GM21723 (cell line): Measurements from ENCODE around the gene ANTXR2.
"Not testable (repeated sequence)": the region's sequence is repeated elsewhere in the genome, so short reads cannot be mapped to it uniquely, and the experiment has no call there.

Experiments
- ATAC-seq: cut with Tn5 transposase; IDR thresholded peaks from one replicate; pipeline ENCODE4 v1.9.1; 2021; ENCODE audit warnings: mild to moderate bottlenecking, moderate library complexity; ENCODE audit not compliant: unreplicated experiment

The ANTXR2 gene

GRCh38 chr4:79927931-79928330, 145.1 kb downstream of the ANTXR2 start:
- ATAC-seq, result no peak

DNA sequence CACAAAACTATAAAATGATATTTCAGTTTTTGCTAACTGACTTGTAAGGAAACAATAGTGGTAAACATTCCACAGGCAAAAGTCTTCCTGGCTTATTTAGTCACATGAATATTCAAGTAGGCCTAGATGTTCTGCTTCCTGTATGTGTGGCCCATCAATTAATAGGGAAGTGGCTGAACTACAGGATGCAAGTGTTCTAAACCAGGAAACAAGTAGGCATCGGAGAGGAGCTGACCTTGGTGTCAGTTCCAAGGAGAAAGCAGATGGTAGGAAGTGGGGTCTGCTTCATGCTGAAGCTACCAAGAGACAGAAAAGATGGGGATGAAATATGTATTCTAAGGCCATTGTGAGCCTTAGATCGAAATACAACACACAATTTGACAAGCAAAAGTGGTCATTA, 149.7 kb downstream of the ANTXR2 start:
- no peak for ATAC-seq

GRCh38 chr4:79922011-79922410, 151.0 kb downstream of the ANTXR2 start:
- ATAC-seq, result no peak

DNA sequence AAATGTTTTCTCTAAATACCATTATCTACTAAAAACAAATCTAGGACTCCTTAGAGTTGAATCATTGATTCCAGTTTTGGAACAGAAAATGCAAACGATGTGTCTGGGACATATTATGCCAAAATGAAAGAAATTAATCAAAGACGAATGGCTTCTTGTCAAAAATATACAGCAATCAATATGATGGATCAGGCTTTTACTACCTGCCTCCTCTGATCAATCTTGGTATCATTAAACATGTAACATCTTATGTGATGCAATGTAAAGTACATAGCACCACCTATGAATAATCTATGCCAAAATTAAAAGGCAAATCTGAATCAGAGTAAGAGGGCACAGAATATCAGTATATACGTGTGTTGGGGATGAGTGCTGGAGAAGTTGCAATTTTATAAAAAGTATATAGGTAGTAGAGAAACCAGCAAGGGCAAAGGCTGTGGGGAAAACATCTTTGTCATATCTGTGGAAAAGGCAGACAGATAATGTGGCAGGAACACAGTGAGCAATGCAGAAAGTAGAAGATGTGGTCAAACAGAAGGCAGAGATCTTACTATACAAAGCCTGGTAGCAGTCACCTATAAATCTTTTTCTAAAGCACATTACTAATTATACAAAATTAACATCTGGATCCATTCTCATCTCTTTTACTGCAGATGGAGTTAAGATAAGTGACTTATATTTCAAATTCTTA, 152.7 kb downstream of the ANTXR2 start:
- no peak for ATAC-seq

DNA sequence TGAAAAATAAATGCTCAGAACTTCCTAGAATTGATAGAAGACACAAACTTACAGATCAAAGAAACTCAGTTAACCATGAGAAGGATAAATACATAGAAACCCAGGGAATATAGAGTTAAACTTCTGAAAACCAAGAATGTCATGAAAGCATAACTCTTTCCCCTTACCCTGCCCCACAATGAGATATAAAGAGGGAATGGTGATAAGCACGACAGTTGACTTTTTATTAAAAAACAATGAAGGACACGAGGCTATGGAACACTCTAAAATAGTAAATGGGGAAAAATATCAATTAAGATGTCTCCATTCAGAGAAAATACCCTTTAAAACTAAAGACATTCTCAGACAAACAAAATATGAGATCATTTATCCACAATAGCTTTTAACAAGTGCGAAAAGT, 154.7 kb downstream of the ANTXR2 start:
- no peak for ATAC-seq

DNA sequence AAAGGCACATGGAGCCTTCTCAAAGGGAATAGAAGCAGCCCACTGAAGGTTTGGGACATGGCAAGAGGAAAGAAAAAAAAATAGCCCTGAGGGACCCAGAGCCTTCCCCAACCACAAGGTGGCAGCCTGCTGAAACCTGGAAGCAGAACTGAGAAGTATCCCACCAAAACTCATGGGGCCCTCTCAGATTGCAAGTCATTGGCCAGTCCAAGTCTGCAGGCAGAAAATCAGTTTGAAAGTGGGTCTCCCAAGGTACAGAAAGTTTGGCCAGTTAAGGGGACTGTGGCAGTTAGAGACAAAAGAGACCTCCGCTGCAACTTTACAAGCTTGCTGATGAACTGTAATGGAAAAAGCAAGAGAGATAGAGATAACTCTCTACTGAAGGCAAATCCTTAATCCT, 155.8 kb downstream of the ANTXR2 start:
- ATAC-seq, result peak; percentile 91

GRCh38 chr4:79915246-79915645, 157.8 kb downstream of the ANTXR2 start:
- ATAC-seq, result no peak

DNA sequence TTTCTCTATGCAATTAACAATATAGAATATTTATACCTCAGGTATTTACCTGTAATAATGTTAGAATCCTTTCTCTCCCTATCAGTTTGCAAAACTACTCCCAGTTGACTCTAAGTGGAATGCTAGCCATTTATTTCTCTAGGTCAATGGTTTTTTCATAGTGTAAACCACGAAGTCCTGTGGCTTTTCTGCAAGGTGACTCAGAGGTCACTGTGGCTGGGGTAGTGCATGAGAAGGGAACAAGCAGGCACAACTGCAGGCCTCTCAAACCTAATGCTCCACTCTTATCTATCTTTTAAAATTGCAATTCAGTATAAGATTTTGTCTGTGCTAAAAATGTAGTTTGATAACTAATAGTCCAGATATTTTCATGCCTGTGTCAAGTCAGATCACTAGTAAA, 159.4 kb downstream of the ANTXR2 start:
- no peak for ATAC-seq

DNA sequence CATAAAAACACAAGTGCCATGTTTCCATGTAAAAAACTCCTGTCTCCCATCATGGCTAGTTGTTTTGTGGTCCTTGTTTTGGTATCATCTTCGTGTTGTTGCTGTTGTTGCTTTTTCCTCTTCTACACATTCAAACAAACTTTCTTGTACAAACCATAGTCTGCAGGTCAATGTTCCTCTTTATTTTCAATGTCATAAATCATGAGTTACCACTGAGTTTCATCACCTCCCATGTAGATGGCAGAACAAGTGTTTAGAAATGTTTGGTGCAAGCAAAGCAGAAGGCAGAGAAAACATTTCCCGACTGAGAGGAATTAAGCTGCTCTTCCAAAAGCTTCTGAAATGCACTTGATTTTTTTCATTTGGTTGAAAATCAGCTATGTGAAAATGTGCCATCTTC, 166.0 kb downstream of the ANTXR2 start:
- no peak for ATAC-seq

DNA sequence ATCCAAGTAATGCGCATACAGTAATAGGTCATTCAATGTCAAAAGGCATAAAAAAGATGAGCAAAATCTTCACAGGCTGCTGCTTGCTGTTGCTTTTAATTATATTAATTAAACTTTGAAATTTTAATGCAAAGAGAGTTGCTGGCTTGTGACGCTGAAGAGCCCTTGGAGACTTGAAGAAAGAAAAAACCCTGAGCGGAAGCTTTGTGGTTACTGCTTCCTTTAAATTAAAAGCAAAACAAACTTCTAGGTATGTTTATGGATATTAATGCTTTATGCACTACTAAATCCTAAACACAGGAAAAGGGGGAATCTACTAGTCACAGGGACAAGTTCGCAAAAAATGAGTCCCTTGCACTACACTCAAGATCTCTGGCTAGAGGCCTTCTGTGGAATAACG, 166.7 kb downstream of the ANTXR2 start:
- no peak for ATAC-seq

GRCh38 chr4:79905212-79905611, 167.8 kb downstream of the ANTXR2 start:
- no peak for ATAC-seq

DNA sequence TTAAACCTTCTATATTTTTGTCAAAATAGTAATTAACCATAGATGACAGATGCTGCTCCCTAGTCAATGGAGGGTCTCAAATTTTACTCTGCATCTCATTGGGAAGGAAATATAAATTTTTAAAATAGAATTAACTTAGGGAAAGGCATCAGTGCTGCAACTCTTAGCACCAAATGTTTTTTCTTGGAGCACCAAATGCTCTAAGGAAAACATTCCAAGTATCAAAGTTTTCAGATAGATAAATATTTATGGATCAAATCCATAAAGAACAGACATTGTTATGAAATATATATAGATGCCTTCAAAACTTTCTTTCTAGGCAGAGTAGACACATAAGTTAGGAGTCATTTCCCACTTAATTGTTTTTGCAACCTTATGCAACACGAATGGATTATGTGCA, 168.7 kb downstream of the ANTXR2 start:
- ATAC-seq, result no peak

DNA sequence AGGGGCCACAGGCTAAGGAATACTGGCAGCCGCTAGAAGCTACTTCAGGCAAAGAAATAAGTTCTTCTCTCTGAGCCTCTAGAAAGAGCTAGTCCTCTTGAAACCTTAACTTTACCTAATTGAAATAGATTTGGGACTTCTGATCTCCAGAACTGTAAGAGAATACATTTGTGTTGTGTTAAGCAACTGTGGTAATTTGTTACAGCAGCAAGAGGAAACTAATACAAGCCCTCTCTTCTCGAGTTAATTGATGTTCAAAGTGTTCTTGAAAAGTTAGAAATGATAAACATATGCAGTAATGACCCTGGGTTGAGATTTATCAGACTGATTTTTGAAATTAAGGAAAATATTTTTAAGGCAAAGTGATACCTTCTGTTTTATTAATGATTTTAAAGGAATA, 172.8 kb downstream of the ANTXR2 start:
- no peak for ATAC-seq

DNA sequence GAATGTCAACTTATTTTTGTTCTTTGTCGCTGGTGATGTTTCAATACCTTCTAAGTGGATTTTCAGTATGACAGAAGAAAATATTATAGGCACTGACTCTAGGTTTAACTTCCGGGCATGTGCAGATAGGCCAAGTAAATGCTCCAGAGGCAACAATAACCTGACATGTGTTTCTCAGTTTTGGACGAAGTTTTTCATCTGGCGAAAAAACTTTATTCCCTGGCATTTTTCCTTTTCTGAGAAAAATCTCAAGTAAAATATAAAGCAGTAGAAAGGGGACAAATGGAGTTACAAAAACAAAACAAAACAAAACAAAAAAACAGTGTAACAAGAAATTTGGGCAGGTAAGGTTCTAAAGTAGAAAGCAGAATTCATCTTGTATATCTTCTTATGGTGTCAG, 173.5 kb downstream of the ANTXR2 start:
- ATAC-seq, result no peak

DNA sequence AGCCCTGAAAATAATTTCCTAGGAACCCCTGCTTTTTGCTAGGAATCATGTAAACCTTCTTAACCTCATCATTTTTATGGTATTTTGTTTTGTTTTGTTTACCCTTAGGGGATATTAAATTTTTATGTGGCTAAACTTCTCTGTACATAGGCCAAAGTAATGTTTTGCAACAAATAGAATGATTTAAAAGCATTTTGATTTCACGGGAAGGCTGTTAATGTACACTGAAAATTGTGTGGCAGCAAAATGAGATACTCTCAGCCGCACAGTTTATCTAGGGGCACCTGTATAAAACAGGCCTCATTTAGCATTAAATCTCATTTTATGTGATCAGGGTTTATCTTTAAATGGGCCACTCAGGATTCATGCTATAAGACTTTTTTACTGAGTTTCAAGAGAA, 175.0 kb downstream of the ANTXR2 start:
- ATAC-seq, result no peak

- ATAC-seq, result no peak
Observed at GRCh38 chr4:79897174-79897573, 175.9 kb downstream of the ANTXR2 start.

DNA sequence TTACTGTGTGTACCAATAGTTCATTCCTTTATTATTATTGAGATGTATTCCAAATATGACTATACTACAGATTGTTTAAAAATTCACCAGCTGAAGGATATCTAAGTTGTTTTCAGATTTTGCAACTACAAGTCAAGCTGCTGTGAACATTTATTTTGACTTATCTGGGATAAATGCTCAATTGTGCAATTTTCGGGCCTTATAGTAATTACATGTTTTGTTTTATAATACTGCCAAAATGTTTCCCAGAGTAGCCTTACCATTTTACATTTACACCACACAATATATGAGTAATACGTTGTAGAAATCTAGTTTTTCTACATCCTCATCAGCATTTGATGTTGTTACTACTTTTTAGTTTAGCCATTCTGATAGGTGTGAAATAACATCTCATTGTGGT, 179.6 kb downstream of the ANTXR2 start:
- ATAC-seq, result no peak

GRCh38 chr4:79889026-79889425, 184.0 kb downstream of the ANTXR2 start:
- ATAC-seq, result not testable (repeated sequence)

- ATAC-seq, result no peak
Observed at GRCh38 chr4:79886557-79886956, 186.5 kb downstream of the ANTXR2 start.

DNA sequence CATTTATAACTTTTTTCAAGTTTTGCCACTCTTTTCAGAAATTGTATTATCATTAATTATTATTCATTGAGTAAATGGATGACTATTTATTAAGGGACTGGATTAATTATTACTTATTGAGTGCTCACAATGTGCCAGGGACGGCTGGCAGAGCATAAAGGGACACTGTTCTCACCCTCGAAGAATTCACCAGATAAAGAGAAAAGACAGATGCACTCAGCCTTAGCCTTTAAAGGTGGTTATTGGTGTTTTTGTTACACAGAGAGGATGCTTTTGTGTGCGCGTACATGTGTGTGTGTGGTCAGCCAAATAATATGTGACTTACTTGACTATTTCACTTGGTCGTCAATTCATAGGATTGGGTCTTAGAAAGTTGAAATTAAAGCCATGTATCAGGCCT, 187.0 kb downstream of the ANTXR2 start:
- ATAC-seq, result no peak

DNA sequence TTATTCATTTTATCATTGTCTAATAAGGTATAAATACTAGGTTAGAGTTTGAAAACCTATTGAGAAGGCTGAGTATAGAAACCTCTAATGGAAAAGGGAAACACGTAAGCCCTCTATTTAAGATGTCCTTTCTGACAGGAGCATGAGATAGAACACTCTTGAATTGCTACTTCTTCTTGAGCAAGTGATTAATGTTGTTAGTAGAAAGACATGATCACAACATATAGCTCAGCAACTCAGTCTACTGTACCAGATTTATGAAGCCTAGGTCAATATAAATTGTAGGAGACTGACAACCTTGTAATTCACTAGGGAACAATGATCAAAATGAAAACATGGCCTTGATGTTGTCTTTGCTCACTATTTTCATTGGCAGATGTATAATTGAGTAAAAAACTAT, 189.7 kb downstream of the ANTXR2 start:
- no peak for ATAC-seq

- ATAC-seq, result no peak
Observed at GRCh38 chr4:79882806-79883205, 190.2 kb downstream of the ANTXR2 start.

- ATAC-seq, result no peak
Observed at GRCh38 chr4:79881407-79881806, 191.6 kb downstream of the ANTXR2 start.
